NCI-H1105 treated with DMSO at 0.1 percent for 48 hours (cell line): ENCODE measurements around the gene KCTD21.

Experiments
- DNase-seq: peaks from one replicate; lab custom pipeline; 2025; lab: John Stamatoyannopoulos, UW

The KCTD21 gene

GRCh38 chr11:78200553-78200952 lies 12.1 kb upstream of the KCTD21 start:
- DNase-seq: no peak

DNA sequence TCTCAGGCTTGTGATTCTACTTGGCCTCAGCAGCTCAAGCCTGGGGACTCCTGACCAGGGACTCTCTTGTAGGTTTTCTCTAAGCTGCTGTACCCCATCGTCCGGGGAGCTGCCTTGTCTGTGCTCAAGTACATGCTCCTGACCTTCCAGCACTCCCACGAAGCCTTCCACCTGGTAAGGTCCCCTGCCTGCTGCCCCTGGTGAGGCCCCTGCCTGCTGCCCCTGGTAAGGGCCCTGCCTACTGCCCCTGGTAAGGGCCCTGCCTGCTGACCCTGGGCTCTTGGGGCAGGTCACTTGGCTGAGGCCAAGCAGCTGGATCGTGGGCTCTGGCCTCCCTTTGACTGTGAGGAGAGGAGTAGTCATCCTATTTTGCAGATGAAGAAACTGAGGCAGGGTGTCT lies 11.6 kb upstream of the KCTD21 start:
- no peak for DNase-seq

- no peak for DNase-seq
Observed at GRCh38 chr11:78199653-78200015, 11.2 kb upstream of the KCTD21 start.

GRCh38 chr11:78199015-78199652 lies 10.7 kb upstream of the KCTD21 start:
- DNase-seq: no peak

DNA sequence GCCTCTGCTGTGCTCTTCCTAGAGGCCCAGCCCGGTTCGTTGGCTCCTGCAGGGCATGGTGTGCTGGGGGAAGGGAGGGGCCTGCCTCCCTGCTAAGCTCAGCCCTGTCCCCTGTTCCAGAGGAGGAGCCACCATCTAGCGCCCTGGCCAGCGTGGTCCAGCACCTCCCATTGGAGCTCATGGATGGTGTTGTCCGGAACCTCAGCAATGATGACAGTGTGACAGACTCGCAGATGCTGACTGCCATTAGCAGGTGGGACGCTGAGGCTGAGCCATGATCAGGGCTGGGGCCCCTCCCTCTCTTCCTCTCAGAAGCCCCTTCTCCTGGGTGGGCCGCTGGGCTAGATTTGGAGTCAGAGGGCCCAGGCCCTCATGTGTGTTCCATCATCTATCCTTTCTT lies 9.4 kb upstream of the KCTD21 start:
- no peak for DNase-seq

DNA sequence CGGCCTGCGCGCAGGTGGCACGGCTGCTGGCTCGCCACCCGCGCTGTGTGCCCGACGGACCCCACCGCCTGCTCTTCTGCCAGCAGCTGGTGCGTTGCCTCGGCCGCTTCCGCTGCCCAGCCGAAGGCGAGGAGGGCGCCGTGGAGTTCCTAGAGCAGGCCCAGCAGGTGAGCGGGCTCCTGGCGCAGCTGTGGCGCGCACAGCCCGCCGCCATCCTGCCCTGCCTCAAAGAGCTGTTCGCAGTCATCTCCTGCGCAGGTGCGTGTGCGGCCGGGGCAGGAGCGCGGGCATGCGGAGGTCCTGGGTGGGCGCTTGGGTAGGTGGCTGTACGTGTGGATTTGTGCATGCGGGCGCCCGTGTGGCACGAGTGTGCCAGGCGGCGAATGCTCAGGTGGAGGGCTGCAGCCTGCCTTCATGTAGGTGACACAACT lies 8.2 kb upstream of the KCTD21 start:
- DNase-seq: no peak

DNA sequence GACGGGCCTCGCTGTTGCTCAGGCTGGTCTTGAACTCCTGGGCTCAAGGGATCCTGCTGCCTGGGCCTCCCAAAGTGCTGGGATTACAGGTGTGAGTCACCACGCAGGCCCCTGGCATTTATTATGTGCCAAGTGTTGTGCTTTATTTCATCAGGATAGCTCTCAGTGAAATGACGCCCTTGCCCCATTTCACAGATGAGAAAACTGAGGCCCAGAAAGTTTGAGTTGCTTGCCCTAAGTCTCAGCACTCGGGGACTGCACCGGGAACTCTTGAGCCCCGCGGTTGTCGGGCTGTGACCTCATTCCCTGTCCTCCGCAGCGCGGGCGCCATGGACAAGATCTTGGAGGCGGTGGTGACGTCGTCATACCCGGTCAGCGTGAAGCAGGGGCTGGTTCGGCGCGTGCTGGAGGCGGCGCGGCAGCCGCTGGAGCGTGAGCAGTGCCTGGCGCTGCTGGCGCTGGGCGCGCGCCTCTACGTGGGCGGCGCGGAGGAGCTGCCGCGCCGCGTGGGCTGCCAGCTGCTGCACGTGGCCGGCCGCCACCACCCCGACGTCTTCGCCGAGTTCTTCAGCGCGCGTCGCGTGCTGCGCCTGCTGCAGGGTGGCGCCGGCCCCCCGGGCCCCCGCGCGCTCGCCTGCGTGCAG lies 7.6 kb upstream of the KCTD21 start:
- no peak for DNase-seq

DNA sequence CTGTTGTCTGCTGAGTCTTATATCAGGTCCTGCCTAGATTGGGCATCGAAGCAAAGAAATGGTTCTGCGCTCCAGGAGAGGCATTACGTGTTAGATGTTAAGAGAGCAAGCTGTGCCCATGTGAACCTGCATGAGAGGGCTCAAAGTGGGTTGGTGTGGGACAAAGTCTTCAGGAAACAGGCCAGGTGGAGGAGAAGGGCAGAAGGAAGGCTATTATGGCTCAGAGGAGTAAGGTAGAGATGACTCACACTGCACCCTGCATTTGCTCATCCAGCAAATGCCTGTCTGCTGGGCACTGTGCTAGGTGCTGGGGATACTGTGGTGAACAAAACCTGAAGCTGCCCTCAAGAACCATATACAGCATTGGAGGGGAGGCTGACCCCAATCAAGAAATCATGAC lies 6.1 kb upstream of the KCTD21 start:
- no peak for DNase-seq

GRCh38 chr11:78193806-78194205 lies 5.4 kb upstream of the KCTD21 start:
- DNase-seq: no peak

DNA sequence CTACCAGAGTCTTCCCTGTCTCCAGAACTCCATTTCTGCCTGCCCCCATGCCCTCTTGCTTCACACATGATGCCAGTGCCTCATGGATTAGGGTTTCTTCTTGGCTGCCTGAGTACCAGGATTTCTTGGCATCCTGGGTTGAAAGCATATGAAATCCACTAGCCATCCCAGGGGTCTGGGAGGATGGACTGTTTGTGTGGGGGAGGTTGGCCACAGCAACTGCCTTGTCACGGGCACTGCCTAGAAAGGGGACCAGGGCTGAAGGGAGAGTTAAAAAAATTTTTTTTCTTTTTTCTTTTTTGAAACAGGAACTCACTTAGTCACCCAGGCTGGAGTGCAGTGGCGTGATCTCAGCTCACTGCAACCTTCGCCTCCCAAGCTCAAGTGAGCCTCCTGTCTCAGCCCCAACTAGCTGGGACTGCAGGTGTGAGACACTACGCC lies 4.5 kb upstream of the KCTD21 start:
- no peak for DNase-seq

- no peak for DNase-seq
Observed at GRCh38 chr11:78192223-78192719, 3.8 kb upstream of the KCTD21 start.

- DNase-seq: no peak
Observed at GRCh38 chr11:78190871-78191538, 2.6 kb upstream of the KCTD21 start.

DNA sequence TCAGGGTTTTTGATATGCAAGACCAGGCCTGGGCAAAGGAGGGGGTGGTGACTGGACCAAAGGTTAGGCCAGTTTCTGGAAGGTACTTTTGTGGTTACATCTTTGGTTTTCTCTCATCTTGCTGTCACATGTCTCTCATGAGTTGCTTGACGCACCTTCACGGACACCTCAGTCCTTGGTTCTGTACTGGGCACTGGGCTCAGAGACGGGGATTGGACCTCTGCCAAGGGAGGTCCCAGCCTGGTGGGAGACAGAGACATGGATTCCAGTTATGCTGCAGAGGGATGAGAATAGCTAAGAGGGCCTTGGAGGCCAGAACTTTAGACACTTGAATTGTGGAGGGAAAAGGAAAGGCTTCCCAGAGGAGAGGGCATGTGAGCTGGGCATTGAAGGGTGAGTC lies 1.9 kb upstream of the KCTD21 start:
- no peak for DNase-seq

GRCh38 chr11:78189851-78190250 lies 1.4 kb upstream of the KCTD21 start:
- no peak for DNase-seq

DNA sequence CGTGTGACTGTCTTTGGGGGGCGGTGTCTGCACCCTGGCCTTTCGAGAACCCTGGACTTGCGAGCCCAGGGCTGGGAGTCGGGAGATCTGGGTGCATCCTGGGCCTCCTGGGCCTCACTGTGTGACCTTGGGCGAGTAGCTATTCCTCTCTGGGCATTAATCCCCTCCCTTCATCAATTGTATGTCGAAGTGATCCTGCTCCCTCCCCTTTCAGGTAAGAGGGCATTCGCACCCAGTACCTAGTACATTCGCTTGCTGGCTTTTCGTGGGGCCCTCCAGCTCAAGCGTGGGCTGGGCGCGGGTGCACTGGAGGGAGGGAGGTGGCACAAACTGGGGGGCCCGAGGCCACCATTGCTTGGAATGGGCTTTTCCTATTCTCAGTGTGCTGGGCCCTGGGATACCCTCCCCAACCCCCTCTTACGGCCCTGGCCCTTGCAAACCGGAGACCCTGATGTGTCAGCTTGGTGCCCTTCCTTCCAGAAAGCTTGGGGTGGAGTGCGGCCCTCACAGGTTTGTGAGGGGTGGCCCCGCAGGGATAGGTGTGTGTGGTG lies 823 bp upstream of the KCTD21 start:
- no peak for DNase-seq

DNA sequence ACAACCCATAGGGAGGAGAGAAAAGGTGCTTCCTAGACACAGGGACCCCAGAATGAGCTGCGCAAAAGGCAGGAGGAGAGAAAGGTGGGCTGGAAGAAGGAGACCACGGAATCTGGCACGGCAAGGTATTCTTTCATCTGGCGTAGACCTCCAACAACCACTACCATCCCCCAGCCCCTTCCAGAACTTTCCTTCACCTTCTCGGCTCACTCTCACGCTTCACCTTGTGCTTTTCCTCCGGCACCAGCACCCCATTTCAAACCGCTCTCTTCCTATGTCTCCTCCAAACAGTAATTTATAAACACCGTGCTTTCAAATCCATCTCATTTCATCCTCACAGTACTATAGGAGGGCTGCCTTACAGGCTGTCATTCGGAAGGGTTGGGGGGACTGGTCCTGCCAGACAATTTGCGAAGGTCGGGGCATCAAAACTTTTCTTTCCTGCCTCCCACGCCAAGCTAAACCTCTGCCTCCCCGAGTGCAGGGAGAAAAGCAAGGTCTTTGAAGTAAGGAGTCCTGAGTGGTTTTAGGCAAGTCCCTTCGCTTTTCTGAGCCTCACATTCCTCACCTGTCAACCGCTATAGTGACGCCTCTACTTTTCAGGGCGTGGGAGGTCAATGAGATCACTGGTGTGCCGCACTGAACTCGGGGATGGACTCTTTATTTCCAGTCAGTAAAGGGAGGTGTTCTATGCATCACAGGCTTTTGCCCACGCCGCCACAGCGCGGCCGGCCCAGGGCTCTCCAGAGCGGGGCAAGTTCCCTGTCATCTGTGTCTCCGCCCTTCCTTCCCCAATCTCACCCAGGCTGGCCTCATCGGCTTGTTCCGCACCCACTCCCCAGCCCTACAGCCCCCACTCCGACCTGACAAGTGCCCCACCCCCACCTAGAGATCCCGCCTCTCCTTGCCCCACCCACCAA lies 800 bp downstream of the KCTD21 start:
- DNase-seq: no peak

- DNase-seq: no peak
Observed at GRCh38 chr11:78181185-78181584, 7.2 kb downstream of the KCTD21 start.

- no peak for DNase-seq
Observed at GRCh38 chr11:78180751-78181150, 7.7 kb downstream of the KCTD21 start.

DNA sequence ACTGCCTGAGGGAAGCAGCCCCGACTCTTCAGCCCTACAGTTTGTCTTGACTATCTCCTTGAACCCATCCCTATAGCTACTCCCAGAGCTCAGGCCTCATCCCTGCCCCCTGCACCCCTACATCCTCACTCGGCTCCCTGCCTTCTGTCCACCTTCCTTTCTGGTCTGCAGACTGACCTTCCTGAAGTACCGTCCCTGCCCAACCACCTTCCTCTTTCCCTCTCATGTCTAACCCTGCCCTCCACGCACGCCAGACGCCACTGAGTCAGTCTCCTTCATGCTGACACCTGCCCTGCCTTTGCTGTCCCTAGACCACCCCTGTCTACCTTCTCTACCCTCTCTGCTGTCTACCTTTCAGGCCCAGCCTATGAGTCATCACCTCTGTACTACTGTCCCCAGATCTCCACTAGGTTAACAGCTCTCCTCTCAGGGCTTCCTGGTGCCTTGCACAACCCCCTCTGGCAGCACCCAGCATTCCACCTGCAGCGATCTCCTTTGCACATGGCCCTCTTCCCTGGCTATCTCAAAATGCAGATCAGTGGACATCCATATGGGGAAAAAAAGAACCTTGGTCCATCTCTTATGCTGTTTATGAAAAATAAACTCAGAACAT lies 8.9 kb downstream of the KCTD21 start:
- DNase-seq: no peak

- DNase-seq: no peak
Observed at GRCh38 chr11:78177216-78177615, 11.2 kb downstream of the KCTD21 start.

DNA sequence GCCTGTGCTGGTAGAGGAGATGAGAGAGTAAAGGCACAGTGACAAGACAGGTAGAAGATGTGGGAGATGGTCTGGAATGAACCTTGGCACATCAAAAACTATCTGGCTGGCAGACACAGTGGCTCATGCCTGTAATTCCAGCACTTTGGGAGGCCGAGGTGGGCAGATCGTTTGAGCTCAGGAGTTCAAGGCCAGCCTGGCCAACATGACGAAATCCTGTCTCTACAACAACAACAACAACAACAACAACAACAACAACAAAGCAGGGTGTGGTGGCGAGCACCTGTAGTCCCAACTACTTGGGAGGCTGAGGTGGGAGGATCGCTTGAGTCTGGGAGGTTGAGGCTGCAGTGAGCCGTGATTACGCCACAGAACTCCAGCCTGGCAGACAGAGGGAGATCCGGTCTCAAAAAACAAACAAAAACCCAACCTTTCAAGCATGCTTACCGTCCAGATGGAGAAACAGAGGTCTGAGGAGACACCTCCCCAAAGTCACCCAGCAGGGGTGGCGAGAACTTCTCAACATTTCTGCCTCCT lies 11.8 kb downstream of the KCTD21 start:
- DNase-seq: no peak
